GM21723 (cell line): ENCODE results near the gene TSPAN32.

Experiments
- ATAC-seq: cut with Tn5 transposase; IDR thresholded peaks from one replicate; pipeline ENCODE4 v1.9.1; 2021; ENCODE audit warnings: mild to moderate bottlenecking, moderate library complexity; ENCODE audit not compliant: unreplicated experiment

Gene TSPAN32

GRCh38 chr11:2302896-2303626, 1.2 kb downstream of the TSPAN32 start:
- ATAC-seq = no peak

GRCh38 chr11:2303627-2304505, 2.1 kb downstream of the TSPAN32 start:
- no peak for ATAC-seq

- no peak for ATAC-seq
Measured at GRCh38 chr11:2304506-2305139, 2.8 kb downstream of the TSPAN32 start.

- ATAC-seq = no peak
Measured at GRCh38 chr11:2305140-2305778, 3.4 kb downstream of the TSPAN32 start.

GRCh38 chr11:2305788-2306451, 4.1 kb downstream of the TSPAN32 start:
- ATAC-seq = no peak

GRCh38 chr11:2306452-2306823, 4.6 kb downstream of the TSPAN32 start:
- ATAC-seq = no peak

GRCh38 chr11:2306877-2307500, 5.2 kb downstream of the TSPAN32 start:
- no peak for ATAC-seq

GRCh38 chr11:2307501-2308331, 5.9 kb downstream of the TSPAN32 start:
- no peak for ATAC-seq

GRCh38 chr11:2308713-2309112, 6.9 kb downstream of the TSPAN32 start:
- ATAC-seq = no peak

GRCh38 chr11:2309251-2310072, 7.6 kb downstream of the TSPAN32 start:
- no peak for ATAC-seq

- no peak for ATAC-seq
Measured at GRCh38 chr11:2310073-2310785, 8.4 kb downstream of the TSPAN32 start.

- ATAC-seq = no peak
Measured at GRCh38 chr11:2310786-2311352, 9.1 kb downstream of the TSPAN32 start.

GRCh38 chr11:2311353-2312133, 9.7 kb downstream of the TSPAN32 start:
- no peak for ATAC-seq

GRCh38 chr11:2312232-2313042, 10.6 kb downstream of the TSPAN32 start:
- ATAC-seq = no peak

- ATAC-seq = no peak
Measured at GRCh38 chr11:2313051-2313951, 11.5 kb downstream of the TSPAN32 start.
